Esophagus muscularis mucosa (tissue), 4 donors: Measurements from ENCODE around the gene HAGHL.
A peak's percentile ranks its signal among the peaks of the same experiment; 100 is the strongest.

Experiments
- EP300 ChIP-seq: sonication (generic); formaldehyde crosslinking; IDR thresholded peaks from one replicate; pipeline ENCODE4 v1.6.1; 2017; ENCODE audit warnings: antibody characterized with exemption
- POLR2A ChIP-seq: fragments of 450-650 bp; IDR thresholded peaks from one replicate; pipeline ENCODE4 v1.6.1; 2017; ENCODE audit warnings: antibody characterized with exemption, moderate library complexity, mild to moderate bottlenecking, low read depth
- TF ChIP-seq, protein P1 (sequence below), 3 experiments: fragments of 200-600 bp in 2 of 3; fragments of 450-650 bp in 1 of 3; sonication (generic) in 2 of 3; IDR thresholded peaks; one replicate each; pipeline ENCODE4 v1.5.1; 2017 to 2019; ENCODE audit warnings: antibody characterized with exemption in 3 of 3, mild to moderate bottlenecking in 2 of 3, moderate library complexity in 1 of 3

DNA sequence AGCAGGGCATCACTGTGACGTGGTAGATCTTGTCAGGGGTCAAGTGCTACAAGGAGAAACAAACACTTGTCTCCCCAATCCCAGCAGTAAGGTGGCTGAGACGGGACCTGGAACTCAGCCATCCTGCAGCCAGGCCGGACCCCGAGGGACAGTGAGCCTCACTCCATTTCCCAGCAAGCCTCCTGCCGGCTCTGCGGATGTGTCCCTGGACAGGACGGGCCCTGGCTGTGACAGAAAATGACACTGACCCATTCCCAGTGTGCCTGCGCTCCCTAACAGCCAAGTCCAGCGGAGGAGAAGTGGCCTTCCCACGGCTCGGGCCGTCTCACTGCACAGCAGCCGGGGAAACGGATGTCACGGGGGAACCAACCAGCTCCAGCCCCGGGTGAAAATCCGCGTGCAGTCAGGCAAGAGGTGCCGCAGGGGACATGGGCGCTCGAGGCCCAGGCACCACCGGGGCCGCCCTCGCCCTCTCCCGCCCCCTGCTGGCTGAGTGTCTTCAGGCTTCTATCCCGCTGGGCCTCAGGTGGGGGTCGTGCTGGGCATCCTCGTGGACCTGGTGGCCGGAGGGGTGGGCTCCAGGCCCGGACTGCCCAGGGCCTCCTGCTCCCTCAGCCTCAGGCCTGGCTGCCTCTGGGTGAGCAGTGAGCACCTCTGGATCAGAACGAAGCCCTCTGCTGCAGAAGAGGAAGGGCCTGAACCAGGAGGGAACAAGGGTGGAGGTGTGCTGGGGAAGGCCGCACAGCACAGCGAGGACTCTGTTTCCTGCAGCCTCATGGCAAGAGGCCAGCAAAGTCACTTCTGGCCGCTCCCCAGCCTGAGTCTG, 6.7 kb downstream of the HAGHL start:
- TF ChIP-seq EP300 (no peak), POLR2A (no peak)
- TF ChIP-seq, protein P1, sequence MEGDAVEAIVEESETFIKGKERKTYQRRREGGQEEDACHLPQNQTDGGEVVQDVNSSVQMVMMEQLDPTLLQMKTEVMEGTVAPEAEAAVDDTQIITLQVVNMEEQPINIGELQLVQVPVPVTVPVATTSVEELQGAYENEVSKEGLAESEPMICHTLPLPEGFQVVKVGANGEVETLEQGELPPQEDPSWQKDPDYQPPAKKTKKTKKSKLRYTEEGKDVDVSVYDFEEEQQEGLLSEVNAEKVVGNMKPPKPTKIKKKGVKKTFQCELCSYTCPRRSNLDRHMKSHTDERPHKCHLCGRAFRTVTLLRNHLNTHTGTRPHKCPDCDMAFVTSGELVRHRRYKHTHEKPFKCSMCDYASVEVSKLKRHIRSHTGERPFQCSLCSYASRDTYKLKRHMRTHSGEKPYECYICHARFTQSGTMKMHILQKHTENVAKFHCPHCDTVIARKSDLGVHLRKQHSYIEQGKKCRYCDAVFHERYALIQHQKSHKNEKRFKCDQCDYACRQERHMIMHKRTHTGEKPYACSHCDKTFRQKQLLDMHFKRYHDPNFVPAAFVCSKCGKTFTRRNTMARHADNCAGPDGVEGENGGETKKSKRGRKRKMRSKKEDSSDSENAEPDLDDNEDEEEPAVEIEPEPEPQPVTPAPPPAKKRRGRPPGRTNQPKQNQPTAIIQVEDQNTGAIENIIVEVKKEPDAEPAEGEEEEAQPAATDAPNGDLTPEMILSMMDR (IDR thresholded peaks at IDR 0.05), result peak in 1 of 3 experiments; percentile 28
